SKM-1 (cell line): ENCODE measurements around the gene KRTAP16-1.
"Not testable (repeated sequence)": the region's sequence is repeated elsewhere in the genome, so short reads cannot be mapped to it uniquely, and the experiment has no call there.

Experiments
- DNase-seq: peaks from one replicate; lab custom pipeline; 2025; ENCODE audit not compliant: unreplicated experiment; lab: John Stamatoyannopoulos, UW

Gene KRTAP16-1

GRCh38 chr17:41301916-41302901 is 6.9 kb downstream of the KRTAP16-1 start, which contains the start of gene KRTAP29-1:
KRTAP29-1 (minus strand) TSS chr17:41302851; CDS start chr17:41302851, 0 bp downstream.
- no peak for DNase-seq

- no peak for DNase-seq
Measured at GRCh38 chr17:41301204-41301790, 7.8 kb downstream of the KRTAP16-1 start.

GRCh38 chr17:41298458-41299135 is 10.5 kb downstream of the KRTAP16-1 start:
- no peak for DNase-seq

- no peak for DNase-seq
Measured at GRCh38 chr17:41296846-41297245, 12.3 kb downstream of the KRTAP16-1 start.

- DNase-seq = no peak
Measured at GRCh38 chr17:41294016-41294415, 15.1 kb downstream of the KRTAP16-1 start.

GRCh38 chr17:41287050-41287449 is 22.1 kb downstream of the KRTAP16-1 start:
- DNase-seq = no peak

GRCh38 chr17:41284546-41284945 is 24.6 kb downstream of the KRTAP16-1 start:
- DNase-seq = no peak

- DNase-seq = no peak
Measured at GRCh38 chr17:41284043-41284442, 25.1 kb downstream of the KRTAP16-1 start.

GRCh38 chr17:41278176-41278955 is 30.7 kb downstream of the KRTAP16-1 start:
- DNase-seq = no peak

- not testable (repeated sequence) for DNase-seq
Measured at GRCh38 chr17:41275648-41276190, 33.4 kb downstream of the KRTAP16-1 start, which contains the start of gene KRTAP9-7. KRTAP9-7 (plus strand) TSS chr17:41275698; CDS start chr17:41275698, 0 bp downstream.

GRCh38 chr17:41271858-41272257 is 37.3 kb downstream of the KRTAP16-1 start:
- DNase-seq = no peak

- DNase-seq = not testable (repeated sequence)
Measured at GRCh38 chr17:41271323-41271722, 37.8 kb downstream of the KRTAP16-1 start.

GRCh38 chr17:41267711-41268110 is 41.4 kb downstream of the KRTAP16-1 start:
- DNase-seq = no peak

- no peak for DNase-seq
Measured at GRCh38 chr17:41265078-41265477, 44.0 kb downstream of the KRTAP16-1 start, which contains the start of gene KRTAP9-6. KRTAP9-6 (plus strand) TSS chr17:41265378; CDS start chr17:41265378, 0 bp downstream.

GRCh38 chr17:41264599-41264998 is 44.5 kb downstream of the KRTAP16-1 start:
- no peak for DNase-seq

GRCh38 chr17:41263212-41263611 is 45.9 kb downstream of the KRTAP16-1 start:
- DNase-seq = no peak

GRCh38 chr17:41258406-41258805 is 50.7 kb downstream of the KRTAP16-1 start:
- no peak for DNase-seq
